Parathyroid adenoma (tissue), 2 donors: ENCODE results near the gene ADAD2.
A peak's percentile ranks its signal among the peaks of the same experiment; 100 is the strongest.

ENCODE experiments used
- H2AFZ ChIP-seq: fragments of 300-600 bp; sonication (generic); one replicate; pipeline ENCODE4 v1.7.0; 2017; ENCODE audit warnings: antibody characterized with exemption, mild to moderate bottlenecking
- H3K27ac ChIP-seq: fragments of 300-600 bp; sonication (generic); one replicate; pipeline ENCODE4 v1.7.0; 2017
- H3K27me3 ChIP-seq: fragments of 300-600 bp; sonication (generic); one replicate; pipeline ENCODE4 v1.7.0; 2017; ENCODE audit warnings: low read length; ENCODE audit not compliant: control insufficient read depth, insufficient read depth
- H3K36me3 ChIP-seq: fragments of 300-600 bp; sonication (generic); one replicate; pipeline ENCODE4 v1.7.0; 2017; ENCODE audit warnings: low read length; ENCODE audit not compliant: control insufficient read depth, insufficient read depth
- H3K4me1 ChIP-seq: fragments of 300-600 bp; sonication (generic); one replicate; pipeline ENCODE4 v1.7.0; 2017; ENCODE audit warnings: control low read depth
- H3K4me2 ChIP-seq: fragments of 300-600 bp; sonication (generic); one replicate; pipeline ENCODE4 v1.7.0; 2017; ENCODE audit warnings: low read length
- H3K4me3 ChIP-seq: fragments of 300-600 bp; sonication (generic); one replicate; pipeline ENCODE4 v1.7.0; 2017; ENCODE audit warnings: low read depth, low read length
- H3K79me2 ChIP-seq: fragments of 300-600 bp; sonication (generic); one replicate; pipeline ENCODE4 v1.7.0; 2017; ENCODE audit warnings: control low read depth
- H3K9ac ChIP-seq: fragments of 300-600 bp; sonication (generic); one replicate; pipeline ENCODE4 v1.7.0; 2017; ENCODE audit warnings: mild to moderate bottlenecking
- H3K9me3 ChIP-seq: fragments of 300-600 bp; sonication (generic); one replicate; pipeline ENCODE4 v1.7.0; 2017; ENCODE audit warnings: low read length; ENCODE audit not compliant: control insufficient read depth
- CTCF ChIP-seq: fragments of 300-600 bp; sonication (generic); IDR thresholded peaks from one replicate; pipeline ENCODE4 v1.7.0; 2017; ENCODE audit warnings: antibody characterized with exemption, mild to moderate bottlenecking
- donor health status: primary hyperparathyroidism.

Gene ADAD2

GRCh38 chr16:84175350-84176081, 15.4 kb upstream of the ADAD2 start:
- H3K4me1 ChIP-seq, result peaks cover 6% of the 10 kb centered on the region
- H3K9ac ChIP-seq, result no peak overlapping the region
- H3K9me3 ChIP-seq, result no peaks in the 10 kb centered on the region
- H2AFZ ChIP-seq, result peak overlapping the region; percentile 53
- TF ChIP-seq CTCF, result peak; percentile 87
- H3K36me3 ChIP-seq, result no peaks in the 10 kb centered on the region
- no peak overlapping the region for H3K27ac ChIP-seq
- no peaks in the 10 kb centered on the region for H3K27me3 ChIP-seq
- no peaks in the 10 kb centered on the region for H3K79me2 ChIP-seq
- no peak overlapping the region for H3K4me3 ChIP-seq
- H3K4me2 ChIP-seq, result no peak overlapping the region

- Histone ChIP-seq H3K4me1 (peaks cover 6% of the 10 kb centered on the region), H3K79me2 (no peaks in the 10 kb centered on the region), H2AFZ (no peak overlapping the region), H3K27ac (no peak overlapping the region), H3K9me3 (no peaks in the 10 kb centered on the region), H3K27me3 (no peaks in the 10 kb centered on the region), H3K4me3 (no peak overlapping the region), H3K4me2 (no peak overlapping the region), H3K9ac (no peak overlapping the region), H3K36me3 (no peaks in the 10 kb centered on the region)
- no peak for TF ChIP-seq CTCF
Observed at GRCh38 chr16:84176192-84177053, 14.5 kb upstream of the ADAD2 start.

GRCh38 chr16:84177741-84178073, 13.2 kb upstream of the ADAD2 start:
- Histone ChIP-seq H3K27me3 (no peaks in the 10 kb centered on the region), H3K9me3 (no peaks in the 10 kb centered on the region), H3K4me3 (no peak overlapping the region), H3K79me2 (no peaks in the 10 kb centered on the region), H3K9ac (no peak overlapping the region), H3K4me2 (no peak overlapping the region), H3K36me3 (no peaks in the 10 kb centered on the region), H2AFZ (no peak overlapping the region), H3K4me1 (peaks cover 6% of the 10 kb centered on the region), H3K27ac (no peak overlapping the region)
- no peak for TF ChIP-seq CTCF

GRCh38 chr16:84178146-84178765, 12.7 kb upstream of the ADAD2 start:
- Histone ChIP-seq H3K27ac (no peak overlapping the region), H3K36me3 (no peaks in the 10 kb centered on the region)

More at GRCh38 chr16:84178146-84178765, 12.7 kb upstream of the ADAD2 start:
- Histone ChIP-seq H3K79me2 (no peaks in the 10 kb centered on the region), H3K4me2 (no peak overlapping the region), H3K9me3 (no peaks in the 10 kb centered on the region), H3K9ac (no peak overlapping the region), H2AFZ (no peak overlapping the region), H3K4me1 (peaks cover 6% of the 10 kb centered on the region), H3K4me3 (no peak overlapping the region), H3K27me3 (no peaks in the 10 kb centered on the region)
- no peak for TF ChIP-seq CTCF
